ENCODE measurements around the gene ADAP1. TPM values are rescaled to one million over a fixed set of nuclear protein-coding genes. Genes with fewer than 3 reads are reported as not detected.

The ADAP1 gene
- total and polyA plus RNA-seq, 2 of the 13 experiments (the other 11 are each of a cell fraction or from before 2014, with no cell fraction given), result 10.5 to 24.6 TPM

- TF ChIP-seq, protein P1, sequence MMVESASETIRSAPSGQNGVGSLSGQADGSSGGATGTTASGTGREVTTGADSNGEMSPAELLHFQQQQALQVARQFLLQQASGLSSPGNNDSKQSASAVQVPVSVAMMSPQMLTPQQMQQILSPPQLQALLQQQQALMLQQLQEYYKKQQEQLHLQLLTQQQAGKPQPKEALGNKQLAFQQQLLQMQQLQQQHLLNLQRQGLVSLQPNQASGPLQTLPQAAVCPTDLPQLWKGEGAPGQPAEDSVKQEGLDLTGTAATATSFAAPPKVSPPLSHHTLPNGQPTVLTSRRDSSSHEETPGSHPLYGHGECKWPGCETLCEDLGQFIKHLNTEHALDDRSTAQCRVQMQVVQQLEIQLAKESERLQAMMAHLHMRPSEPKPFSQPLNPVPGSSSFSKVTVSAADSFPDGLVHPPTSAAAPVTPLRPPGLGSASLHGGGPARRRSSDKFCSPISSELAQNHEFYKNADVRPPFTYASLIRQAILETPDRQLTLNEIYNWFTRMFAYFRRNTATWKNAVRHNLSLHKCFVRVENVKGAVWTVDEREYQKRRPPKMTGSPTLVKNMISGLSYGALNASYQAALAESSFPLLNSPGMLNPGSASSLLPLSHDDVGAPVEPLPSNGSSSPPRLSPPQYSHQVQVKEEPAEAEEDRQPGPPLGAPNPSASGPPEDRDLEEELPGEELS (CRISPR knock-in tag; IDR thresholded peaks at IDR 0.05), result peak; percentile 69
- no peak for TF ChIP-seq ZSCAN20 (CRISPR knock-in tag; IDR thresholded peaks at IDR 0.05; ENCODE audit: borderline replicate concordance)
- TF ChIP-seq, protein P2, sequence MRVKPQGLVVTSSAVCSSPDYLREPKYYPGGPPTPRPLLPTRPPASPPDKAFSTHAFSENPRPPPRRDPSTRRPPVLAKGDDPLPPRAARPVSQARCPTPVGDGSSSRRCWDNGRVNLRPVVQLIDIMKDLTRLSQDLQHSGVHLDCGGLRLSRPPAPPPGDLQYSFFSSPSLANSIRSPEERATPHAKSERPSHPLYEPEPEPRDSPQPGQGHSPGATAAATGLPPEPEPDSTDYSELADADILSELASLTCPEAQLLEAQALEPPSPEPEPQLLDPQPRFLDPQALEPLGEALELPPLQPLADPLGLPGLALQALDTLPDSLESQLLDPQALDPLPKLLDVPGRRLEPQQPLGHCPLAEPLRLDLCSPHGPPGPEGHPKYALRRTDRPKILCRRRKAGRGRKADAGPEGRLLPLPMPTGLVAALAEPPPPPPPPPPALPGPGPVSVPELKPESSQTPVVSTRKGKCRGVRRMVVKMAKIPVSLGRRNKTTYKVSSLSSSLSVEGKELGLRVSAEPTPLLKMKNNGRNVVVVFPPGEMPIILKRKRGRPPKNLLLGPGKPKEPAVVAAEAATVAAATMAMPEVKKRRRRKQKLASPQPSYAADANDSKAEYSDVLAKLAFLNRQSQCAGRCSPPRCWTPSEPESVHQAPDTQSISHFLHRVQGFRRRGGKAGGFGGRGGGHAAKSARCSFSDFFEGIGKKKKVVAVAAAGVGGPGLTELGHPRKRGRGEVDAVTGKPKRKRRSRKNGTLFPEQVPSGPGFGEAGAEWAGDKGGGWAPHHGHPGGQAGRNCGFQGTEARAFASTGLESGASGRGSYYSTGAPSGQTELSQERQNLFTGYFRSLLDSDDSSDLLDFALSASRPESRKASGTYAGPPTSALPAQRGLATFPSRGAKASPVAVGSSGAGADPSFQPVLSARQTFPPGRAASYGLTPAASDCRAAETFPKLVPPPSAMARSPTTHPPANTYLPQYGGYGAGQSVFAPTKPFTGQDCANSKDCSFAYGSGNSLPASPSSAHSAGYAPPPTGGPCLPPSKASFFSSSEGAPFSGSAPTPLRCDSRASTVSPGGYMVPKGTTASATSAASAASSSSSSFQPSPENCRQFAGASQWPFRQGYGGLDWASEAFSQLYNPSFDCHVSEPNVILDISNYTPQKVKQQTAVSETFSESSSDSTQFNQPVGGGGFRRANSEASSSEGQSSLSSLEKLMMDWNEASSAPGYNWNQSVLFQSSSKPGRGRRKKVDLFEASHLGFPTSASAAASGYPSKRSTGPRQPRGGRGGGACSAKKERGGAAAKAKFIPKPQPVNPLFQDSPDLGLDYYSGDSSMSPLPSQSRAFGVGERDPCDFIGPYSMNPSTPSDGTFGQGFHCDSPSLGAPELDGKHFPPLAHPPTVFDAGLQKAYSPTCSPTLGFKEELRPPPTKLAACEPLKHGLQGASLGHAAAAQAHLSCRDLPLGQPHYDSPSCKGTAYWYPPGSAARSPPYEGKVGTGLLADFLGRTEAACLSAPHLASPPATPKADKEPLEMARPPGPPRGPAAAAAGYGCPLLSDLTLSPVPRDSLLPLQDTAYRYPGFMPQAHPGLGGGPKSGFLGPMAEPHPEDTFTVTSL (CRISPR knock-in tag; IDR thresholded peaks at IDR 0.05; ENCODE audit: borderline replicate concordance), result peak; percentile 47; the same call in 1 of the 2 replicates
- 0 out of 2 replicates have a peak, but pooled peaks have one; percentile 22 for TF ChIP-seq GFI1 (CRISPR knock-in tag; IDR thresholded peaks at IDR 0.05; ENCODE audit: borderline replicate concordance)
- TF ChIP-seq, protein P3, sequence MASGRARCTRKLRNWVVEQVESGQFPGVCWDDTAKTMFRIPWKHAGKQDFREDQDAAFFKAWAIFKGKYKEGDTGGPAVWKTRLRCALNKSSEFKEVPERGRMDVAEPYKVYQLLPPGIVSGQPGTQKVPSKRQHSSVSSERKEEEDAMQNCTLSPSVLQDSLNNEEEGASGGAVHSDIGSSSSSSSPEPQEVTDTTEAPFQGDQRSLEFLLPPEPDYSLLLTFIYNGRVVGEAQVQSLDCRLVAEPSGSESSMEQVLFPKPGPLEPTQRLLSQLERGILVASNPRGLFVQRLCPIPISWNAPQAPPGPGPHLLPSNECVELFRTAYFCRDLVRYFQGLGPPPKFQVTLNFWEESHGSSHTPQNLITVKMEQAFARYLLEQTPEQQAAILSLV (CRISPR knock-in tag; IDR thresholded peaks at IDR 0.05; ENCODE audit: borderline replicate concordance), result no peak
- peak; percentile 66 for TF ChIP-seq MED1 (CRISPR knock-in tag; IDR thresholded peaks at IDR 0.05)
- peak; percentile 51; the same call in 1 of the 2 replicates for TF ChIP-seq NAIF1 (CRISPR knock-in tag; IDR thresholded peaks at IDR 0.05; ENCODE audit: borderline replicate concordance)
- peak; percentile 86 for TF ChIP-seq BCL6 (CRISPR knock-in tag; IDR thresholded peaks at IDR 0.05)
- TF ChIP-seq KAT8 (CRISPR knock-in tag; IDR thresholded peaks at IDR 0.05), result peak; percentile 55; the same call in 1 of the 2 replicates
- TF ChIP-seq, protein P4, sequence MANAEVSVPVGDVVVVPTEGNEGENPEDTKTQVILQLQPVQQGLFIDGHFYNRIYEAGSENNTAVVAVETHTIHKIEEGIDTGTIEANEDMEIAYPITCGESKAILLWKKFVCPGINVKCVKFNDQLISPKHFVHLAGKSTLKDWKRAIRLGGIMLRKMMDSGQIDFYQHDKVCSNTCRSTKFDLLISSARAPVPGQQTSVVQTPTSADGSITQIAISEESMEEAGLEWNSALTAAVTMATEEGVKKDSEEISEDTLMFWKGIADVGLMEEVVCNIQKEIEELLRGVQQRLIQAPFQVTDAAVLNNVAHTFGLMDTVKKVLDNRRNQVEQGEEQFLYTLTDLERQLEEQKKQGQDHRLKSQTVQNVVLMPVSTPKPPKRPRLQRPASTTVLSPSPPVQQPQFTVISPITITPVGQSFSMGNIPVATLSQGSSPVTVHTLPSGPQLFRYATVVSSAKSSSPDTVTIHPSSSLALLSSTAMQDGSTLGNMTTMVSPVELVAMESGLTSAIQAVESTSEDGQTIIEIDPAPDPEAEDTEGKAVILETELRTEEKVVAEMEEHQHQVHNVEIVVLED (CRISPR knock-in tag; IDR thresholded peaks at IDR 0.05; ENCODE audit: borderline replicate concordance), result 0 out of 2 replicates have a peak, but pooled peaks have one; percentile 29
- peak; percentile 81 for TF ChIP-seq FOSL2 (CRISPR knock-in tag; IDR thresholded peaks at IDR 0.05)
- no peak for TF ChIP-seq NR2F6 (IDR thresholded peaks at IDR 0.05)
- TF ChIP-seq NR2F6 (CRISPR knock-in tag; IDR thresholded peaks at IDR 0.05), result peak; percentile 23; the same call in 1 of the 2 replicates
- TF ChIP-seq DPF2 (CRISPR knock-in tag; IDR thresholded peaks at IDR 0.05; ENCODE audit: borderline replicate concordance, low read depth), result peak; percentile 56; the same call in 1 of the 2 replicates
- no peak for TF ChIP-seq ZNF232 (CRISPR knock-in tag; IDR thresholded peaks at IDR 0.05; ENCODE audit: borderline replicate concordance)
- peak; percentile 82 for TF ChIP-seq CEBPB (IDR thresholded peaks at IDR 0.05; ENCODE audit: borderline replicate concordance, low read depth, low read length)
- no peak for TF ChIP-seq YEATS4 (CRISPR knock-in tag; IDR thresholded peaks at IDR 0.05; ENCODE audit: borderline replicate concordance)
- TF ChIP-seq ZNF614 (CRISPR knock-in tag; IDR thresholded peaks at IDR 0.05; ENCODE audit: borderline replicate concordance), result peak; percentile 96; the same call in 1 of the 2 replicates
- no peak for TF ChIP-seq ZNF879 (CRISPR knock-in tag; IDR thresholded peaks at IDR 0.05)
Measured at GRCh38 chr7:972676-973309, 18.3 kb upstream of the ADAP1 start (continued).
